NCI-H1105 (cell line): ENCODE results near the gene RELL1.

Experiments used
- DNase-seq: peaks from one replicate; lab custom pipeline; 2025; lab: John Stamatoyannopoulos, UW

Gene RELL1

DNA sequence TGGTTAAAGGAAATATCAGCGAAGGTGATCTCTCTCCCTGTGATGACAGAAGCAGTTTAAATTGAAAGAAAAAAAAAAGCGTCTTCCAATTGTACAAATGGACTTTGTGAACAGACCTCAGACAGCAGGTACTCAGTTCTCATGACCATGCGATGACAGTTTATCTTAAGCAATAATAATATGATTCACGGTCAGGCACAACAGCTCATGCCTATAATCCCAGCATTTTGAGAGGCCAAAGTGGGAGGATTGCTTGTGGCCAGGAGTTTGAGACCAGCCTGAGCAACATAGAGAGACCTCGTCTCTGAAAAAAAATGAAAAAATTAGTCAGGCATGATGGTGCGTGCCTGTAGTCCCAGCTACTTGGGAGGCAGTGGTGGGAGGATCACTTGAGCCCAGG is 51.0 kb downstream of the RELL1 start:
- DNase-seq: no peak

GRCh38 chr4:37634180-37634579 is 52.0 kb downstream of the RELL1 start:
- no peak for DNase-seq

DNA sequence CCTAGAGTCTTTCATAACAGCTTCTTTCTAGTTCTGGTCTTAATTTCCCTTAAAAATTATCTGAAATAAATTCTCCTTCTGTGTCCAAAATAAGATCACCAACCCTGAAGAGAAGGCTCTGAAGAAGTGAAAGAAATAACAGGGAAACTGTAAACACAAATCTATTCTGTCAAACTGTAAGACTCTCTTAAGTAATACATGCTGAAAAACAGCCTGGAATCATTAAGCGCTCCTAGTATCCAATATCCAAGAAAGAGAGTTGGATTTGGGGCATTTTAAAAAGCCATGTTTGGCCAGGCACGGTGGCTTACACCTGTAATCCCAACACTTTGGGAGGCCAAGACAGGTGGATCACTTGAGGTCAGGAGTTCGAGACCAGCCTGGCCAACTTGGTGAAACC is 53.3 kb downstream of the RELL1 start:
- DNase-seq: no peak

DNA sequence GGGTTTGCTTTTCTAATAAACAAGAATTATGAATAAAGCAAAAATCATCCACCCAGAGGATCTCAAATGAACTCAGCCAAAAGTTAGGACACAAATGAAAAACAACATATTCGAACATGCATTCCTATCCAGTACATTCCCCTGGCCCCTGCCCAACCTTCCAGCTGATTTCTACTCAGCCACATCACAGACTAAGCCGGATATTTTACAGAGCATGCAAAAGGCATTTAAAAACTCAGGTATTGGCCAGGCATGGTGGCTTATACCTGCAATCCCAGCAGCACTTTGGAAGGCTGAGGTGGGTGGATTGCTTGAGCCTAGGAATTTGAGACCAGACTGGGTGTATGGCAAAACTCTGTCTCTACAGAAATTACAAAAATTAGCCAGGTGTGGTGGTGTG is 54.6 kb downstream of the RELL1 start:
- DNase-seq: no peak

DNA sequence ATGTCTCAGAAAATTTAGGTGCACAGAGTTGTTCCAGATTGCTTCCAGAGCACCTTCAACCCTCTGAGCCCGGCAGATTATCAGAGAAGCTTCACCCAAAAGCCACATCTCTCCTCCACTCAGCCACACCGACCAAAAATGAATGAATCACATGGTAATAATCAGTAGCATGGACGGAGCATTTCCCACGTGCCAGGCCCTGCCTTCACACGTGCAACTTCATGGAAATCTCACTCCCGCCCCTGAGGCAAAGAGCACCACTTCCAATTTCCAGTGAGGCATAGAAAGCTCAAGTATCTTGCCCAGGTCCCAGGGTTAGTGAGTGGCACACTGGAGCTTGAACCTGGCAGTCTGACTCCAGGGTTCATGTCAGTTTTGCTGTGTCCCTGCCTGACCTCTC is 56.5 kb downstream of the RELL1 start:
- DNase-seq: no peak

- DNase-seq: no peak
These were observed 57.1 kb downstream of the RELL1 start for GRCh38 chr4:37628977-37629609.

- DNase-seq: no peak
These were observed 58.9 kb downstream of the RELL1 start for GRCh38 chr4:37627263-37627662.

- no peak for DNase-seq
These were observed 60.7 kb downstream of the RELL1 start for GRCh38 chr4:37625499-37625898.

GRCh38 chr4:37623940-37624339 is 62.2 kb downstream of the RELL1 start:
- DNase-seq: no peak

DNA sequence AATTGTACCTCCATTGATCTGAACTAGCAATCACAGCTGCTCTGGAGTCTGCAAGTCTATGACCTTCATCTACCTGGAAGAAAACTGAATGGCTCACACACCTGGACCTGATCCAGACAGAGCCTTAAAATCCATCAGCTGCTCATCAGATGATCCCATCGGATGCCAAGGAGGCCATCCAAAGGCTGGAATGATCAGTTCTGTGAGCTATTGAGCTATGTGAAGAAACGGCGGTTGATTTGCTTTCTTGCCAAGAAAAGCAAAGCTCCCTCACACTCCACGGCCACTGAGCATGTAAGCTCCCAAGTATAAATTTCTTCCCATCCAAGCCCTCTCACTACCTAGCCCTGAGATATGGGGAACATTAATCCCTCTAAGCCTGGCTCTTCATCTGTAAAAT is 63.1 kb downstream of the RELL1 start:
- DNase-seq: no peak

GRCh38 chr4:37620176-37620575 is 66.0 kb downstream of the RELL1 start:
- no peak for DNase-seq

- no peak for DNase-seq
These were observed 70.5 kb downstream of the RELL1 start for GRCh38 chr4:37615720-37616063.

GRCh38 chr4:37615059-37615719 is 71.0 kb downstream of the RELL1 start:
- DNase-seq: no peak

DNA sequence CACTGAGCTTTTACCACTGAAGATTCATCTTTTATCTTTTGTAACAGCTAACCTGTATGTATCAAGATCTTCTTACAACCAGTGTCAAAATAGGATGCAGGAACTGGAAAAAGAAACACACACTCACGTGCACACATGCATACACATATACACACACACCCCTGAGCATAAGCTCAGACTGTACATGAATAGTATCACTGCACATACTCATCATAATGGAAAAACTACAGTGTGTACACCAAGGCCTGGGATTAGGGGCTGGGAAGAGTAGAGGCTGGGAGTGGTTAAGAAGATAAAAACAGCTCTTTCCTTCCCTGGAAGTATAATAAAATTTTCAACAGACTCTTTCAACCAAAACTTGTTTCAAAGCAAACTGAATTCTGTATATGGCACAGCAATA is 73.4 kb downstream of the RELL1 start:
- DNase-seq: no peak

- DNase-seq: no peak
These were observed 76.5 kb downstream of the RELL1 start for GRCh38 chr4:37609626-37610025.

- DNase-seq: no peak
These were observed 79.2 kb downstream of the RELL1 start for GRCh38 chr4:37607018-37607417.

- no peak for DNase-seq
These were observed 80.2 kb downstream of the RELL1 start for GRCh38 chr4:37605843-37606565.

GRCh38 chr4:37604461-37604860 is 81.7 kb downstream of the RELL1 start:
- DNase-seq: no peak

GRCh38 chr4:37603711-37604110 is 82.5 kb downstream of the RELL1 start:
- DNase-seq: no peak

DNA sequence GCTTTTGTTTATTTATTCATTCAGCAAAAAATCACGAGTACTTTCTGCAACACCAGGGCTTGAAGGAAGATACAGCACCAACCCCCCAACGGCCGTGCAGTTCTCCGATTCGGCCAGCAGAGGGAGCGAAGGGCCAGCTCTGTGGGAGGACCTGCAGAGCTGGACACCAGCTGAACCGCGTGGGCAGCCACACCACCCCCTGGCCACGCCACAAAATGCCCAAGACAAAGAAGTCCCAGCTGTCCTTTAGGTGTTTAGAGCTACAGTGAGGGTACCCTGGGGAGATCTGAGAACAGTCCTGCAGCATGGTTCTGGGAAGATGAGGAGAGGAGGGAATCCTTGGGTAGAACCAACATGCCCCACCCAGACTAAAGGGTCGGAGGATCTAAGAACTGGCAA is 83.1 kb downstream of the RELL1 start:
- DNase-seq: peak; percentile 3

GRCh38 chr4:37602454-37603069 is 83.6 kb downstream of the RELL1 start:
- no peak for DNase-seq

- no peak for DNase-seq
These were observed 84.6 kb downstream of the RELL1 start for GRCh38 chr4:37601531-37601930.
